Superior temporal gyrus (tissue), 1 donor: ENCODE measurements around the gene TRIM28.
"Not testable (repeated sequence)": the region's sequence is repeated elsewhere in the genome, so short reads cannot be mapped to it uniquely, and the experiment has no call there.

Experiments
- DNase-seq: peaks from one replicate; pipeline ENCODE4 v3.0.0-alpha.2; 2016; ENCODE audit errors: extremely low spot score

TRIM28 gene

DNA sequence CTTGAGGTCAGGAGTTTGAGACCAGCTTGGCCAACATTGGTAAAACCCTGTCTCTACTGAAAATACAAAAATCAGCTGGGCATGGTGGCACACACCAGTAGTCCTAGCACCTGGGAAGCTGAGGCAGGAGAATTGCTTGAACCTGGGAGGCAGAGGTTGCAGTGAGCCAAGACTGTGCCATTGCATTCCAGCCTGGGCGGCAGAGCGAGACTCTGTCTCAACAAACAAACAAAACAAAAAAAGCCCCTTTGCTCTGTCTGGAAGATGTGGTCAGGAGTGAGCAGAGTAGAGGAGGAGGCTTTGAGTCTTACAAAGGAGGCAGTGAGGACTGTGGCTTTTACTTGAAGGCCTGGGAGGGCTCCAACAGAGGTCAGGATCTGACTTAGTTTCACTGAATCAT is 33.7 kb downstream of the TRIM28 start:
- DNase-seq: not testable (repeated sequence)

DNA sequence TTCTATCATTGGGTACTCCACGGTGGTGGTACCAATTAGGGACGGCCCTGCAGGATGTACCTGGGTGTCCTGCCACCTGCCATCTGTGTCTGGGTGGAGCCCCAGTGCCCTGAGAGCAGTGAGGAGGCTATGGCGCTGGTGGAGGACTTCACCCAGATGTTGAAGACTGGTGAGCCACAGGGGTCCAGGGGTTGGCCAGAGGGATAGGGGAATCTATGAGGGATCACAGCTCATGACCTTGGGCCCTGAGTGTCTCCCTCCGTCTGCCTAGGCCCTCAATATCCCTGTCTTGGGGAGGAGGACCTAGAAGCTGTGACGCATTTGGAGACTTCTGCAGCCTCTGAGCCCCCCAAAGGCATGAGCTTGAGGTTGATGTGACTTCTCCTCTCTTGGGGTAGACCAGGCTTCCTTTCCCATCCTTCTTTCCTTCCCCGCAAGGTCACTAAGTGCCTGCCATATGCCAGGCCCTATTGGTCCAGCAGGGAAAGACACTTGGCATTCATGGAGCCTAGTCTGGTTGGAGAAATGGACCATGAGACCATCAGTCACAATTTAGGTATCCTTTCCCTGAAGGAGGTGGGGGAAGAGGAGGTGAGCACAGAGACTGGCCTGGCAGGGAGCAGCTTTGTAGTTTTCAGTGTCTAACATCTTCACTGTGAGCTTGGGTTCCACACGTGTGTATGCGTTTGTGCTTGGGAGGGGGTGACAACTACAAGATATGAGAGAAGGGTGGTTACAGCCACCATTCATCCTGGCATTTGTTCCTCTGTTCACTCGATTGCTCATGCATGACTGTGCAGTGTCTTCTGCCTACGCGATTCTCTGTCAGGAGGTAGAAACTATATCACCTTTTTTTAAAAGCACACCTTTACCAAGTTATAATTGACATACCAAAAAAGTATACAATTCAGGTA is 34.4 kb downstream of the TRIM28 start:
- DNase-seq: no peak

DNA sequence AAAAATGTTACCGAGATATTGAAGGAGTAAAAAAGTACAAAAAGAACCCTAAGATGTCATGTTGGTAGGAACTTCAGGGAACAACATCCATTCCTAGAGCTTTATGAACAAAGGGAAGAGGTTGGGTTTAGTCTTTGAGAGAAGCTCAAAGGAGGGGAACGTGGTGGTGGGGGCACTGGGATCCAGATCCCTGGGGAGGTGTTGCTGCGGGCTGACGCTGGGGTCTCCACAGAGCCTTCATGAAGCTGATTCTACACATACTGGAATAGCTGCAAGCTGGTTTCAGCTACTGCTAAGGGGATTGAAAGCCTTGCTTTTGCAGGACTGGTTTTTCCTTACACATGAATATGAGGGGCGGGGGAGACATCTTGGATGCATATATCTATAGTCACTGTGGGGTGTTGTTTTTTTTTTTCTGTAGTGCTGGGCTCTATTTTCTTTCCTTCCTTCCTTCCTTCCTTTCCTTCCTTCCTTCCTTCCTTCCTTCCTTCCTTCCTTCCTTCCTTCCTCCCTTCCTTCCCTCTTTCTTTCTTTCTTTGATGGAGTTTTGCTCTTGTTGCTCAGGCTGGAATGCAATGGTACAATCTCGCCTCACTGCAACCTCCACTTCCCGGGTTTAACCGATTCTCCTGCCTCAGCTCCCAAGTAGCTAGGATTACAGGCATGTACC is 35.7 kb downstream of the TRIM28 start:
- no peak for DNase-seq

DNA sequence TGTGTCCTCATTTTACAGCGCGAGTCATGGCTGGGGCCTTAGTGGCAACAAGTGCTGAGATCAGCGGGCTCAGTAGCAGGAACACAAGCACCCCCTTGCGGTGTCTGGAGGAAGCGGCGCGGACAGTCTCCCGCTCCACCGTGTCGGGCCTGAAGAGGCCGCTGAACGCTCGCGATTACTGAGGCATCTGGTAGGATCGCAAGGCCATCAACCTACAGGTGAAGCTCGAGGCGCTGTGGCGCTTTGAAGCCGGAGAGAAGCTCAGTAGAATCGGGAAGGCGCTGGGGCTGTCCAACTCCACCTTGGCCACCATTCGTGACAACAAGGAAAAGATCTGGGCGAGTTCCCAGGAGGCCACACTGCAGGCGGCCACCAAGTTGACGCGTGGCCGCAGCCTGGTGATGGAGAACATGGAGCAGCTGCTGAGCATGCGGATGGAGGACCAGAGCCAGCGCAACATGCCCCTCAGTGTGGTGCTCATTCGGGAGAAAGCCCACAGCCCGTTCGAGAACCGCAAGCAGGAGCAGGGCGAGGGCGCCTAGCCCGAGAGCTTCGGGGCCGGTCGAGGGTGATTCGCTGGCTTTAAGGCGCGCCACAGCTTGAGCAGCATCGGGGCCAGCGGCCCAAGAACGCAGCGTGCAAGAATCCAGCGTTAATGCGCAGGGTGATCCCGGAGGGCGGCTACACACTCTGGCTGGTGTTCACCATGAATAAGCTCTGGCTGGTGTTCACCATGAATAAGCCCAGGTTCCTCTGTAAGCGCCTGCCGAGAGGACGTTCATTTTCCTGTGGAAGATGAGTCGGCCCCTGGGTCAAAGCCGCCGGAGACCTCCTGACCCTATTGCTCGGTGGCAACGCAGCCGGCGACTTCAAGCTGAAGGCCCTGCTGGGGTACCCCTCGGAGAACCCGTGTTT is 37.6 kb downstream of the TRIM28 start:
- peak; percentile 86 for DNase-seq

- no peak for DNase-seq
These were observed 39.1 kb downstream of the TRIM28 start for GRCh38 chr19:58582985-58583384.

DNA sequence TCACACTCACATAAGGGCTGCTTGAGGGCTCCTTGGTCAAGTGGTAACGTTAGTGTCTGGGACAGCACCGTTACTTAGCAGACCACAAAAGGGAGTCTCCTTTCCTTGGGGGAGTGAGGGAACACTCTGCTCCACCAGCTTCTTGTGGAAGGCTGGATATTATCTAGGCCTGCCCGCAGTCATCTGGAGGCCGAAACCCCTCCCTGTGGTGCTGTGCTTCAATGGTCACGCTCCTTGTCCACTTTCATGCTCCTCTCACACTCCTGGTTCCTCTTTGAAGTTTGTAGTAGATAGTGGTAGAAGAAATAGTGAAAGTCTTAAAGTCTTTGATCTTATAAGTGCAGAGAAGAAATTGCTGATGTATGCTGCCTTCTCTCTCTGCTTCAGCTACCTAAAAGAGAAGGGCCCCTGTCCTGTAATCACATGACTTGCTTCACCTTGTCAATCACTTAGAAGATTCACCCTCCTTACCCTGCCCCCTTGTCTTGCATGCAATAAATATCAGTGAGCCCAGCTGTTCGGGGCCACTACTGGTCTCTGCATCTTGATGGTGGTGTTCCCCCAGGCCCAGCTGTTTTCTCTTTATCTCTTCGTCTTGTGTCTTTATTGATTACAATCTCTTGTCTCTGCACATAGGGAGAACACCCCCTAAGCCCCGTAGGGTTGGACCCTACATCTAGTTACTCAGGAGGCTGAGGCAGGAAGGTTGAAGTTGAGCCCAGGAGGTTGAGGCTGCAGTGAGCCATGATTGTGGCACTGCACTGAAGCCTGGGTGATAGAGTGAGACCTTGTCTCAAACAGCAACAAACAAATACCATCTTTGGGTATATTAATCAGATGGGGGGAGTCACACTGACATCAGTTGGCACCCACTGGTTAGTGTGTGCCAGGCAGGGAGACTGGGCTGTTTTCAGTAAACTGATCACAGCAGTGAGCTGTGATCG is 40.9 kb downstream of the TRIM28 start:
- no peak for DNase-seq

- no peak for DNase-seq
These were observed 41.7 kb downstream of the TRIM28 start for GRCh38 chr19:58585442-58586132.

- no peak for DNase-seq
These were observed 42.4 kb downstream of the TRIM28 start for GRCh38 chr19:58586133-58586765.
